ENCODE data around the gene LIPF.

LIPF gene

GRCh38 chr10:88725798-88726197, 61.6 kb downstream of the LIPF start:
- no peak for DNase-seq
- H3K4me3 ChIP-seq (ENCODE audit: low read depth, low read length): no peak overlapping the region
- H3K36me3 ChIP-seq: no peaks in the 10 kb centered on the region
- no peaks in the 10 kb centered on the region for H3K4me1 ChIP-seq
- H3K9me3 ChIP-seq: no peaks in the 10 kb centered on the region
- TF ChIP-seq CTCF (IDR thresholded peaks at IDR 0.05; ENCODE audit: low read depth, low read length): no peak
- H3K27me3 ChIP-seq: no peaks in the 10 kb centered on the region

- no peak overlapping the region for H3K4me3 ChIP-seq (ENCODE audit: low read depth, low read length)
- DNase-seq: peak; percentile 45
Observed at GRCh38 chr10:88728107-88728763, 64.0 kb downstream of the LIPF start.

More at GRCh38 chr10:88728107-88728763, 64.0 kb downstream of the LIPF start:
- peak; percentile 44 for TF ChIP-seq CTCF (IDR thresholded peaks at IDR 0.05; ENCODE audit: low read depth, low read length)
- Histone ChIP-seq H3K27me3 (no peaks in the 10 kb centered on the region), H3K9me3 (no peaks in the 10 kb centered on the region), H3K4me1 (no peaks in the 10 kb centered on the region), H3K36me3 (no peaks in the 10 kb centered on the region)
